ENCODE data around the gene DNAJC30. TPM values are rescaled to one million over a fixed set of nuclear protein-coding genes. Genes with fewer than 3 reads are reported as not detected.
"Not testable (repeated sequence)": the region's sequence is repeated elsewhere in the genome, so short reads cannot be mapped to it uniquely, and the experiment has no call there.

Gene DNAJC30
- total RNA-seq, 4 donors from 2014 or later = 2.7 to 8.4 (median 6.3) TPM

- no peak for DNase-seq (ENCODE audit: low spot score in 2 of 2)
- 88 to 91% methylated on average over 7 of the region's 7 CpGs for WGBS, 2 donors
Observed at GRCh38 chr7:73680501-73680900, 2.8 kb downstream of the DNAJC30 start.

GRCh38 chr7:73679709-73680108, 3.5 kb downstream of the DNAJC30 start:
- TF ChIP-seq POLR2A (IDR thresholded peaks at IDR 0.05) = no peak
- TF ChIP-seq EP300 (IDR thresholded peaks at IDR 0.05) = no peak
- no peak for TF ChIP-seq CTCF (IDR thresholded peaks at IDR 0.05)
- Histone ChIP-seq H3K27me3 (no peaks in the 10 kb centered on the region), H3K4me1 (peaks cover 7 to 42% (median 14%) of the 10 kb centered on the region in 4 donors), H3K9me3 (no peaks in the 10 kb centered on the region), H3K27ac (no peak overlapping the region), H3K36me3 (peaks cover 0 to 49% (median 10%) of the 10 kb centered on the region in 3 donors), H3K4me3 (no peak overlapping the region)
- no peak for DNase-seq (ENCODE audit: low spot score in 2 of 2)
- 77 to 88% methylated on average over 2 of the region's 2 CpGs for WGBS, 2 donors

More at GRCh38 chr7:73680501-73680900, 2.8 kb downstream of the DNAJC30 start:
- TF ChIP-seq CTCF (IDR thresholded peaks at IDR 0.05) (no peak), POLR2A (IDR thresholded peaks at IDR 0.05) (no peak), EP300 (IDR thresholded peaks at IDR 0.05) (no peak)
- no peaks in the 10 kb centered on the region for H3K9me3 ChIP-seq
- no peaks in the 10 kb centered on the region for H3K27me3 ChIP-seq
- peaks cover 0 to 49% (median 10%) of the 10 kb centered on the region in 3 donors for H3K36me3 ChIP-seq
- no peak overlapping the region for H3K4me3 ChIP-seq
- H3K27ac ChIP-seq = no peak overlapping the region
- H3K4me1 ChIP-seq = peaks cover 7 to 45% (median 14%) of the 10 kb centered on the region in 4 donors

GRCh38 chr7:73678862-73679261, 4.4 kb downstream of the DNAJC30 start:
- TF ChIP-seq CTCF (IDR thresholded peaks at IDR 0.05) (no peak), EP300 (IDR thresholded peaks at IDR 0.05) (no peak), POLR2A (IDR thresholded peaks at IDR 0.05) (no peak)
- no peaks in the 10 kb centered on the region for H3K27me3 ChIP-seq
- no peaks in the 10 kb centered on the region for H3K9me3 ChIP-seq
- H3K4me1 ChIP-seq = peaks cover 7 to 34% (median 14%) of the 10 kb centered on the region in 4 donors
- H3K36me3 ChIP-seq = peaks cover 0 to 49% (median 10%) of the 10 kb centered on the region in 3 donors
- DNase-seq (ENCODE audit: low spot score in 2 of 2) = no peak
- 92 to 94% methylated on average over 5 to 6 of the region's 6 CpGs for WGBS, 2 donors
- H3K4me3 ChIP-seq = no peak overlapping the region
- no peak overlapping the region for H3K27ac ChIP-seq

GRCh38 chr7:73676062-73676461, 7.2 kb downstream of the DNAJC30 start:
- H3K4me3 ChIP-seq; H3K27me3 ChIP-seq; H3K9me3 ChIP-seq; H3K27ac ChIP-seq; DNase-seq (ENCODE audit: low spot score in 2 of 2): not testable (repeated sequence)
- 77 to 80% methylated on average over 9 of the region's 9 CpGs for WGBS, 2 donors
- Histone ChIP-seq H3K36me3 (peaks cover 0 to 47% (median 10%) of the 10 kb centered on the region in 3 donors), H3K4me1 (peaks cover 0 to 15% (median under 1%) of the 10 kb centered on the region in 4 donors)

- WGBS, 2 donors = 85 to 90% methylated on average over 1 of the region's 1 CpG
- no peak overlapping the region for H3K4me3 ChIP-seq
Observed at GRCh38 chr7:73674468-73675124, 8.7 kb downstream of the DNAJC30 start.

More at GRCh38 chr7:73674468-73675124, 8.7 kb downstream of the DNAJC30 start:
- Histone ChIP-seq H3K27me3 (no peaks in the 10 kb centered on the region), H3K27ac (no peak overlapping the region), H3K36me3 (peaks cover 0 to 33% (median 10%) of the 10 kb centered on the region in 3 donors), H3K4me1 (peaks cover 0 to 1% (median 0%) of the 10 kb centered on the region in 4 donors), H3K9me3 (no peaks in the 10 kb centered on the region)
- TF ChIP-seq CTCF (IDR thresholded peaks at IDR 0.05) = no peak
- TF ChIP-seq POLR2A (IDR thresholded peaks at IDR 0.05) = no peak
- no peak for TF ChIP-seq EP300 (IDR thresholded peaks at IDR 0.05)
- no peak for DNase-seq (ENCODE audit: low spot score in 2 of 2)

Measured in tibial nerve (tissue), 4 donors.